HAP-1 (cell line): ENCODE data around the gene ACTMAP.

Source experiments
- DNase-seq, 2 experiments: peaks; one replicate each; pipeline ENCODE4 v3.0.0-alpha.2; 2016 to 2020; ENCODE audit warnings: low spot score in 2 of 2
- H3K27me3 ChIP-seq: fragments of 250-450 bp; sonication (Bioruptor Pico); 2 replicates; pipeline ENCODE4 v1.5.1; 2020; ENCODE audit warnings: low read depth, mild to moderate bottlenecking, moderate library complexity
- H3K36me3 ChIP-seq: fragments of 250-450 bp; sonication (Bioruptor Pico); replicated peaks from 2 replicates; pipeline ENCODE4 v1.5.1; 2020; ENCODE audit warnings: mild to moderate bottlenecking
- H3K4me1 ChIP-seq: fragments of 250-450 bp; sonication (Bioruptor Pico); 2 replicates; pipeline ENCODE4 v1.5.1; 2020; ENCODE audit warnings: mild to moderate bottlenecking
- H3K4me3 ChIP-seq: fragments of 250-450 bp; sonication (Bioruptor Pico); 2 replicates; pipeline ENCODE4 v1.5.1; 2020; ENCODE audit warnings: mild to moderate bottlenecking, moderate library complexity
- H3K9me3 ChIP-seq: fragments of 250-450 bp; sonication (Bioruptor Pico); 2 replicates; pipeline ENCODE4 v1.5.1; 2020; ENCODE audit warnings: mild to moderate bottlenecking, moderate library complexity
- in situ Hi-C: fragments of 300-500 bp; cut with MboI; formaldehyde crosslinking; loops from 3 replicates; pipeline ENCODE4 v1.14.3; 2020; ENCODE audit warnings: low sequenced_read_pairs, inconsistent platforms, mixed read lengths

ACTMAP gene

DNA sequence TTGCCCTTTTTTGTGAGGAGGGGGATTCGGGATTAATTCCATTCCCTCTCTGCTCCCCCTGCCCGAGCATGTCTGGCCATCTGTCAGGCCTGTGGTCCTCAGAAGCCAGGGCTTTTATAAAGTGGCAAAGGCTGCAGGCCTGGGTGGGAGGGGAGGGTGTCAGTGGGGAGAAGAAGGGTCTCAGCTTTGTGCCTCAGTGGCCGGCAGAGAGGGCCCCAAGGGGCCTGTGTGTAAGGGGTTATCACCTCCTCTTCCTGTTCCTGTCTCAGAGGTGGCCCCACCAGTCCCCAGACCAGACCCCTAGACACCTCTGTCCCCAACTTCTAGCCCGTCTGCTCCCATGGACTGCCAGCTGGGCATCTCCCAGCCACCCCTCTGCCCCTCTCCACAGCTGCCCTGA lies 56.4 kb downstream of the ACTMAP start:
- peaks cover 14% of the 10 kb centered on the region for H3K36me3 ChIP-seq
- no peak overlapping the region for H3K4me3 ChIP-seq
- H3K27me3 ChIP-seq = no peaks in the 10 kb centered on the region
- no peak for DNase-seq
- peaks cover 14% of the 10 kb centered on the region for H3K4me1 ChIP-seq
- H3K9me3 ChIP-seq = no peaks in the 10 kb centered on the region
- in situ Hi-C loops = no loop called here

- no peaks in the 10 kb centered on the region for H3K27me3 ChIP-seq
- no peak for DNase-seq
- peaks cover 14% of the 10 kb centered on the region for H3K36me3 ChIP-seq
- H3K4me1 ChIP-seq = peaks cover 14% of the 10 kb centered on the region
- H3K4me3 ChIP-seq = no peak overlapping the region
- H3K9me3 ChIP-seq = no peaks in the 10 kb centered on the region
- in situ Hi-C loops = no loop called here
Observed at GRCh38 chr19:40693150-40693788, 57.0 kb downstream of the ACTMAP start.

- no peaks in the 10 kb centered on the region for H3K9me3 ChIP-seq
- H3K27me3 ChIP-seq = no peaks in the 10 kb centered on the region
- peaks cover 14% of the 10 kb centered on the region for H3K36me3 ChIP-seq
- DNase-seq = no peak
- peaks cover 14% of the 10 kb centered on the region for H3K4me1 ChIP-seq
- H3K4me3 ChIP-seq = no peak overlapping the region
- in situ Hi-C loops = no loop called here
Observed at GRCh38 chr19:40692212-40692551, 58.1 kb downstream of the ACTMAP start.

DNA sequence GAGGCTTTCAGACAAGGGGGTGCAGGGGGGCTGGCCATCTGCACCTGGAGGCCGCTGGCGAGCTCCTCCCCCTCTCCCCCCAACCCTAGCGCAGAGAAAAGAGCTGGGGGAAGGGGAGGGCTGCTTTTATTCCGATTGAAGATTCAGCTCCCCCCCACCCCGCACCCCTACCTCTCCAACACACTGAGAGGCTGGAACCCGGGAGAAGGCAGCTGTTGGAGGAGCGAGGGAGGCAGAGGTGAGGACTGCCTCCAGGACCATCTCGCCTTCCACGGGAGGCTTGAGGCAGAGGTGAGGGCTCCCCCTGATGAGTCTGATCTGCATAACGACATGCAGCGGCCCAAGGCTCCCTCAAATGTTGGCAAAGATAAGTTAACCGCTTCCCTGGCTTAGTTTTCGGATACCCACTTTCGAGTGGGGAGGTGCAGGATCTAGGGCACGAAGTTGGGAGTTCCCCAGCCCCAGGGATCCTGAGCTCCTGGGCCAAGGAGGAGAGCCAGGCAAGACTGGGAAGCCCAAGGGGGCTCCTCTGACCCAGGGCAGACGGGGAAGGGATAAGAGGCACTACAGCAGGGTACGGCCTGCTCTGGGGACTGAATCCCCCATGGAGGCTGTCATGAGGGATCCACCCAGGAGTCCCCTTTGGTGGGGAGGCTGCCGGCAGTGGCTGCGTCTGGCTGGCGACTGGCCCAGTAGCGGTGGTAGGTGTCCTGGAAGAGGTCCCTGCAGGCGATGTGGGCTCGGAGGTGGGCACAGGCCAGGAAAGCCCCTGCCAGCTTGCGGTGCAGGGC lies 58.7 kb downstream of the ACTMAP start:
- Histone ChIP-seq H3K9me3 (no peaks in the 10 kb centered on the region), H3K4me1 (peaks cover 14% of the 10 kb centered on the region), H3K36me3 (peaks cover 16% of the 10 kb centered on the region), H3K27me3 (no peaks in the 10 kb centered on the region), H3K4me3 (no peak overlapping the region)
- DNase-seq = no peak
- in situ Hi-C loops = no loop called here
